SU-DHL-6 (cell line): ENCODE measurements around the gene OXTR.

ENCODE experiments used
- H2AFZ ChIP-seq: fragments of 200-600 bp; sonication (generic); 2 replicates; pipeline ENCODE4 v1.6.1; 2014; ENCODE audit warnings: low read depth, mild to moderate bottlenecking, moderate library complexity, mixed read lengths, antibody characterized with exemption, low read length; ENCODE audit not compliant: severe bottlenecking
- H3F3A ChIP-seq: fragments of 200-600 bp; shearing (Covaris generic); 2 replicates; pipeline ENCODE4 v1.6.0; 2016; ENCODE audit warnings: antibody characterized with exemption, mild to moderate bottlenecking; ENCODE audit not compliant: insufficient read depth
- H3K27ac ChIP-seq: fragments of 200-600 bp; sonication (generic); 2 replicates; pipeline ENCODE4 v1.5.1; 2016; ENCODE audit warnings: low read depth, mild to moderate bottlenecking, low read length, moderate library complexity, mixed read lengths
- H3K27me3 ChIP-seq: fragments of 200-600 bp; sonication (generic), shearing (Covaris generic); 2 replicates; pipeline ENCODE4 v1.6.0; 2014; ENCODE audit warnings: mild to moderate bottlenecking, low read length
- H3K36me3 ChIP-seq: fragments of 200-600 bp; sonication (generic); 2 replicates; pipeline ENCODE4 v1.6.1; 2014; ENCODE audit warnings: mild to moderate bottlenecking, low read length, mixed read lengths
- H3K4me2 ChIP-seq: fragments of 300-600, 200-600 bp; shearing (Covaris generic), sonication (generic); 2 replicates; pipeline ENCODE4 v1.6.0; 2014; ENCODE audit warnings: low read length, low read depth, mild to moderate bottlenecking; ENCODE audit not compliant: poor library complexity, severe bottlenecking
- H3K4me3 ChIP-seq: fragments of 200-600 bp; sonication (generic); 2 replicates; pipeline ENCODE4 v1.5.1; 2014; ENCODE audit warnings: antibody characterized with exemption, low read length, mild to moderate bottlenecking, mixed read lengths; ENCODE audit not compliant: insufficient read depth, poor library complexity, severe bottlenecking
- H3K79me2 ChIP-seq: fragments of 200-600 bp; sonication (generic); 2 replicates; pipeline ENCODE4 v1.6.1; 2014; ENCODE audit warnings: mild to moderate bottlenecking, low read length, moderate library complexity; ENCODE audit not compliant: insufficient read depth
- H3K9ac ChIP-seq: fragments of 200-600 bp; sonication (generic); 2 replicates; pipeline ENCODE4 v1.7.0; 2014; ENCODE audit warnings: mild to moderate bottlenecking, low read length
- H3K9me2 ChIP-seq: fragments of 200-600 bp; sonication (generic); replicated peaks from 2 replicates; pipeline ENCODE4 v1.6.1; 2014; ENCODE audit warnings: low read length; ENCODE audit not compliant: insufficient read depth
- H3K9me3 ChIP-seq: fragments of 200-600 bp; sonication (generic); 2 replicates; pipeline ENCODE4 v1.6.1; 2014; ENCODE audit warnings: low read length, mixed read lengths; ENCODE audit not compliant: insufficient read depth
- H4K20me1 ChIP-seq: fragments of 200-600 bp; sonication (generic); 2 replicates; pipeline ENCODE4 v1.6.1; 2014; ENCODE audit warnings: low read depth, mild to moderate bottlenecking, antibody characterized with exemption, low read length, moderate library complexity, mixed read lengths
- EZH2phosphoT487 ChIP-seq: fragments of 200-600 bp; sonication (generic), shearing (Covaris generic); conservative IDR thresholded peaks from 2 replicates; pipeline ENCODE4 v1.6.1; 2018; ENCODE audit warnings: mild to moderate bottlenecking, antibody characterized with exemption, low read length, moderate library complexity, mixed read lengths
- TF ChIP-seq, protein P1 (sequence below): fragments of 200-600 bp; sonication (generic); IDR thresholded peaks from one replicate; pipeline ENCODE4 v1.5.1; 2017; ENCODE audit warnings: antibody characterized with exemption, mild to moderate bottlenecking, low read length, moderate library complexity; ENCODE audit not compliant: insufficient read depth, poor library complexity, severe bottlenecking

Gene OXTR

DNA sequence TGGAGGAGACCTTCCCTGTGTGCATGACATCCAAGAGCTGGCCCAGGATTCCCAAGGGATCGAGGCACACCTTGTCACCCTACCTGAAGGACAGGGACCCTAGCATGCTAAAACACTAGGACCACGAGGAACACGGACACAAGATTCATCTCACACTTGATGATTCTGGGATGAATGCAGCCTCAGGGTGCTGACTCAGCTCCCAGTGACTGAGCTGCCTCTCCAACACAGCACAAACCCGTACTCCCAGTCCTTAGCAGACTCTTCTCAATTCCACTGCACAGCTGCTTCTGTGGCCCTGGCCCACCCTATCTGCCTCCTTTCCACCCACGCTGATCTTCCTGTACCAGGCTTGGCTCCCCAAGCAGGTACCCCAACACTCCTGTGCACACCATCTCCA, 9.1 kb upstream of the OXTR start:
- no peaks in the 10 kb centered on the region for H3K79me2 ChIP-seq
- no peak overlapping the region for H3K9ac ChIP-seq
- H3K4me2 ChIP-seq = no peak overlapping the region
- no peak overlapping the region for H3K27ac ChIP-seq
- H3K9me2 ChIP-seq = no peaks in the 10 kb centered on the region
- no peaks in the 10 kb centered on the region for H4K20me1 ChIP-seq
- TF ChIP-seq, protein P1, sequence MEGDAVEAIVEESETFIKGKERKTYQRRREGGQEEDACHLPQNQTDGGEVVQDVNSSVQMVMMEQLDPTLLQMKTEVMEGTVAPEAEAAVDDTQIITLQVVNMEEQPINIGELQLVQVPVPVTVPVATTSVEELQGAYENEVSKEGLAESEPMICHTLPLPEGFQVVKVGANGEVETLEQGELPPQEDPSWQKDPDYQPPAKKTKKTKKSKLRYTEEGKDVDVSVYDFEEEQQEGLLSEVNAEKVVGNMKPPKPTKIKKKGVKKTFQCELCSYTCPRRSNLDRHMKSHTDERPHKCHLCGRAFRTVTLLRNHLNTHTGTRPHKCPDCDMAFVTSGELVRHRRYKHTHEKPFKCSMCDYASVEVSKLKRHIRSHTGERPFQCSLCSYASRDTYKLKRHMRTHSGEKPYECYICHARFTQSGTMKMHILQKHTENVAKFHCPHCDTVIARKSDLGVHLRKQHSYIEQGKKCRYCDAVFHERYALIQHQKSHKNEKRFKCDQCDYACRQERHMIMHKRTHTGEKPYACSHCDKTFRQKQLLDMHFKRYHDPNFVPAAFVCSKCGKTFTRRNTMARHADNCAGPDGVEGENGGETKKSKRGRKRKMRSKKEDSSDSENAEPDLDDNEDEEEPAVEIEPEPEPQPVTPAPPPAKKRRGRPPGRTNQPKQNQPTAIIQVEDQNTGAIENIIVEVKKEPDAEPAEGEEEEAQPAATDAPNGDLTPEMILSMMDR = no peak
- no peak for TF ChIP-seq EZH2phosphoT487
- no peak overlapping the region for H2AFZ ChIP-seq
- H3K36me3 ChIP-seq = no peaks in the 10 kb centered on the region
- H3K9me3 ChIP-seq = no peaks in the 10 kb centered on the region
- H3K27me3 ChIP-seq = no peaks in the 10 kb centered on the region
- no peak overlapping the region for H3K4me3 ChIP-seq
- H3F3A ChIP-seq = no peaks in the 10 kb centered on the region

DNA sequence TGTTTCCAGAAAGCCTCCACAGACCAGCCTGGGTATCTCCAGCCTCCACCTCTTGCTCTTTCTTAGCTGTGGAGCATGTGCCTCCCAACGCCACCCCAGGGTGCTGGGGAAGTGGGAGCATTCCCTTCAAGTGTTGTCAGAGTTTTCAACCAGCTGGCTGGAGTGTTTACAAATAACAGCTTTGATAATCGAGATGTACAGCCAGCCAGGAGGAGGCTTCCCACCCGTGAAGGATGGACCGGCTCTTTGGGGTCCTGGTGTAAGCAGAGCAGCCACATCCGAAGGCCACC, 8.5 kb upstream of the OXTR start:
- no peak for TF ChIP-seq EZH2phosphoT487
- TF ChIP-seq, protein P1 = no peak
- no peak overlapping the region for H2AFZ ChIP-seq
- no peaks in the 10 kb centered on the region for H4K20me1 ChIP-seq
- no peaks in the 10 kb centered on the region for H3K79me2 ChIP-seq
- no peak overlapping the region for H3K27ac ChIP-seq
- no peaks in the 10 kb centered on the region for H3F3A ChIP-seq
- H3K27me3 ChIP-seq = no peaks in the 10 kb centered on the region
- H3K9ac ChIP-seq = no peak overlapping the region
- H3K4me3 ChIP-seq = no peak overlapping the region
- no peaks in the 10 kb centered on the region for H3K9me2 ChIP-seq
- no peak overlapping the region for H3K4me2 ChIP-seq
- H3K36me3 ChIP-seq = no peaks in the 10 kb centered on the region
- no peaks in the 10 kb centered on the region for H3K9me3 ChIP-seq

DNA sequence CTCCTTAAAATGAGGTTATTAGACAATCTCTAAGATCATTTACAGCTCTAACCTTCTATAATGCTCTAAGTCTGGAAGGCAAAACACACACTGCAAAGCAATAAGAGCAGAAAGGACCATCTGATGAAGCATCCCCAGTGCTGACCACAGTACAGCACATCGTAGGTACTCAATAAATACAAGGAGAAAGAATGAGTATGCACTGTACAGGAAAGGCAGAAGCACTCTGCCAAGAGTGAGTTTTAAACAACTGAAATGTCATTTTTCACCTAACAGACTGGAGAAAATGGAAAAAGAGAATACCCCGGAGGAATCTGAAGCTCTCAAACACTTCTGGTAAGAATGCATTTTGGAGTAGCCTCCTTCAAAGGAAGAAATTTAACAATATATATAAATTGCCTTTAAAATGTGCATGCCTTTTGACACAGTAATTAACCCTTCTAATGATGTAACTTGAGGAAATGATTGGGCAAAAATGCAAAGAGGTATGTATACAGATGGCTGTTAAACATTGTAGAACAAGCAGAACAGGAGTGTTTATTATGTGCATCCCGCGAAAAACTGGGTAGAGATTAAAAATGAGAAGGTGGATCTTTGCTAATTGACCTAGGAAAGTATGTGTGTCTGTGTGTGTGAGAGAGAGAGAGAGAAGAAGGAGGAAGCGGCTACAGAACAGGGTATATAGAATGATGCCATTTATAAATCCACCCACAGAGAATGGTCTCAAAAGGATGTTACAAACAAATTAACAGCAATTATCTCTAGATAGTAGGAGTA, 8.0 kb upstream of the OXTR start:
- Histone ChIP-seq H3K4me3 (no peak overlapping the region), H3F3A (no peaks in the 10 kb centered on the region), H3K9ac (no peak overlapping the region), H3K9me2 (no peaks in the 10 kb centered on the region), H3K79me2 (no peaks in the 10 kb centered on the region), H3K9me3 (no peaks in the 10 kb centered on the region), H3K27me3 (no peaks in the 10 kb centered on the region), H3K27ac (no peak overlapping the region), H3K4me2 (no peak overlapping the region), H4K20me1 (no peaks in the 10 kb centered on the region), H3K36me3 (no peaks in the 10 kb centered on the region), H2AFZ (no peak overlapping the region)
- TF ChIP-seq EZH2phosphoT487 = no peak
- TF ChIP-seq, protein P1 = no peak
